Body of pancreas (tissue), 4 donors: Measurements from ENCODE around the gene SLC38A2. TPM values are rescaled to one million over a fixed set of nuclear protein-coding genes. Genes with fewer than 3 reads are reported as not detected.

Source experiments
- ATAC-seq: fragments of 150-250 bp; one replicate; pipeline ENCODE4 v1.9.1; 2016
- DNase-seq, 4 donors: peaks; one replicate each; pipeline ENCODE4 v3.0.0-alpha.2; 2019
- H3K27ac ChIP-seq, 4 donors: fragments of 200-600 bp; sonication (generic); 1 replicate in 3 of 4; 2 replicates in 1 of 4; pipeline versions ENCODE4 v1.5.1 to v1.6.1; 2016 to 2019; ENCODE audit warnings: mild to moderate bottlenecking in 1 of 4, mixed read lengths in 1 of 4, moderate library complexity in 1 of 4
- H3K27me3 ChIP-seq, 2 donors: fragments of 200-600 bp; sonication (generic); one replicate each; pipeline ENCODE4 v1.6.0; 2016; ENCODE audit warnings: mild to moderate bottlenecking in 1 of 2
- H3K36me3 ChIP-seq, 2 donors: fragments of 200-600 bp; sonication (generic); replicated peaks in 1 of 2; 2 replicates each; pipeline ENCODE4 v1.5.1; 2016; ENCODE audit warnings: low read depth in 2 of 2; ENCODE audit not compliant: insufficient read depth in 1 of 2
- H3K4me1 ChIP-seq: fragments of 200-600 bp; sonication (generic); one replicate; pipeline ENCODE4 v1.6.0; 2016
- H3K4me3 ChIP-seq, 2 donors: fragments of 200-600 bp; sonication (generic); 1 replicate in 1 of 2; 2 replicates in 1 of 2; pipeline ENCODE4 v1.5.1; 2016 to 2019
- H3K9me3 ChIP-seq, 3 donors: fragments of 200-600 bp; sonication (generic); 1 replicate in 2 of 3; 2 replicates in 1 of 3; pipeline ENCODE4 v1.5.1; 2016
- CTCF ChIP-seq, 7 experiments: fragments of 450-650 bp in 4 of 7; fragments of 200-600 bp in 3 of 7; sonication (generic) in 3 of 7; IDR thresholded peaks; one replicate each; pipeline ENCODE4 v1.5.1; 2016 to 2019; ENCODE audit warnings: antibody characterized with exemption in 7 of 7
- POLR2A ChIP-seq, 3 donors: fragments of 450-650 bp; IDR thresholded peaks; one replicate each; pipeline ENCODE4 v1.6.1; 2016; ENCODE audit warnings: antibody characterized with exemption in 3 of 3, mild to moderate bottlenecking in 2 of 3
- WGBS, 2 donors: methylation state at CpG; one replicate each; pipeline ENCODE4 v1.1.5; 2017; 5-methylcytosine and 5-hydroxymethylcytosine counted together
- intact Hi-C: fragments of 100-400 bp; cut with DNase I; formaldehyde crosslinking; loops from one replicate; pipeline ENCODE4 v1.15.1; 2023
- total RNA-seq, 2 donors: library from RNA; depleted of rRNA; stranded (reverse); fragments of >200 nt; gene quantifications; one replicate each; pipeline ENCODE4 v1.1.0, GENCODE V29; 2016

Gene SLC38A2
- total RNA-seq, 2 donors from 2014 or later: 184 to 203 TPM

GRCh38 chr12:46413368-46413767 is 40.8 kb upstream of the SLC38A2 start:
- WGBS, 2 donors: 80 to 88% methylated on average over 2 of the region's 2 CpGs
- Histone ChIP-seq H3K36me3 (no peaks in the 10 kb centered on the region), H3K27me3 (no peaks in the 10 kb centered on the region), H3K4me3 (no peak overlapping the region), H3K9me3 (no peaks in the 10 kb centered on the region), H3K4me1 (peaks cover 17% of the 10 kb centered on the region), H3K27ac (no peak overlapping the region)
- no peak for DNase-seq
- no peak for ATAC-seq
- TF ChIP-seq CTCF (IDR thresholded peaks at IDR 0.05): no peak
- TF ChIP-seq POLR2A (IDR thresholded peaks at IDR 0.05): no peak
- intact Hi-C loops: no loop called here

GRCh38 chr12:46412857-46413256 is 40.3 kb upstream of the SLC38A2 start:
- Histone ChIP-seq H3K27ac (no peak overlapping the region), H3K4me3 (no peak overlapping the region), H3K27me3 (no peaks in the 10 kb centered on the region), H3K9me3 (no peaks in the 10 kb centered on the region), H3K4me1 (peaks cover 17% of the 10 kb centered on the region), H3K36me3 (no peaks in the 10 kb centered on the region)
- DNase-seq (no peak), ATAC-seq (no peak)
- 86 to 91% methylated on average over 4 of the region's 4 CpGs for WGBS, 2 donors
- intact Hi-C loops: no loop called here
- no peak for TF ChIP-seq CTCF (IDR thresholded peaks at IDR 0.05)
- no peak for TF ChIP-seq POLR2A (IDR thresholded peaks at IDR 0.05)

GRCh38 chr12:46410495-46410894 is 37.9 kb upstream of the SLC38A2 start:
- ATAC-seq: no peak
- 65 to 70% methylated on average over 3 of the region's 3 CpGs for WGBS, 2 donors

GRCh38 chr12:46409974-46410373 is 37.4 kb upstream of the SLC38A2 start:
- intact Hi-C loops: no loop called here
- Histone ChIP-seq H3K36me3 (no peaks in the 10 kb centered on the region), H3K4me3 (no peak overlapping the region), H3K27me3 (no peaks in the 10 kb centered on the region), H3K9me3 (no peaks in the 10 kb centered on the region), H3K27ac (no peak overlapping the region), H3K4me1 (peaks cover 11% of the 10 kb centered on the region)
- whole genome bisulfite sequencing, 2 donors: 90 to 100% methylated on average over 1 of the region's 1 CpG
- DNase-seq (no peak), ATAC-seq (no peak)
- TF ChIP-seq POLR2A (IDR thresholded peaks at IDR 0.05): no peak
- TF ChIP-seq CTCF (IDR thresholded peaks at IDR 0.05): no peak

More at GRCh38 chr12:46410495-46410894, 37.9 kb upstream of the SLC38A2 start:
- no peak for DNase-seq
- intact Hi-C loops: no loop called here
- Histone ChIP-seq H3K27ac (no peak overlapping the region), H3K4me1 (peaks cover 16% of the 10 kb centered on the region), H3K27me3 (no peaks in the 10 kb centered on the region), H3K36me3 (no peaks in the 10 kb centered on the region), H3K4me3 (no peak overlapping the region), H3K9me3 (no peaks in the 10 kb centered on the region)
- TF ChIP-seq POLR2A (IDR thresholded peaks at IDR 0.05): no peak
- TF ChIP-seq CTCF (IDR thresholded peaks at IDR 0.05): no peak

- H3K4me3 ChIP-seq: no peak overlapping the region
- no peak for TF ChIP-seq CTCF (IDR thresholded peaks at IDR 0.05)
- no peak for TF ChIP-seq POLR2A (IDR thresholded peaks at IDR 0.05)
- no peaks in the 10 kb centered on the region for H3K27me3 ChIP-seq
- H3K36me3 ChIP-seq: no peaks in the 10 kb centered on the region
- WGBS, 2 donors: 46 to 47% methylated on average over 3 of the region's 3 CpGs
- no peak overlapping the region for H3K27ac ChIP-seq
- no peak for ATAC-seq
- no peaks in the 10 kb centered on the region for H3K9me3 ChIP-seq
- intact Hi-C loops: no loop called here
- no peak for DNase-seq
- H3K4me1 ChIP-seq: peaks cover 10% of the 10 kb centered on the region
Measured at GRCh38 chr12:46409342-46409741, 36.8 kb upstream of the SLC38A2 start.
